ENCODE data around the gene ZFP36.
"Not testable (repeated sequence)": the region's sequence is repeated elsewhere in the genome, so short reads cannot be mapped to it uniquely, and the experiment has no call there.

The ZFP36 gene

DNA sequence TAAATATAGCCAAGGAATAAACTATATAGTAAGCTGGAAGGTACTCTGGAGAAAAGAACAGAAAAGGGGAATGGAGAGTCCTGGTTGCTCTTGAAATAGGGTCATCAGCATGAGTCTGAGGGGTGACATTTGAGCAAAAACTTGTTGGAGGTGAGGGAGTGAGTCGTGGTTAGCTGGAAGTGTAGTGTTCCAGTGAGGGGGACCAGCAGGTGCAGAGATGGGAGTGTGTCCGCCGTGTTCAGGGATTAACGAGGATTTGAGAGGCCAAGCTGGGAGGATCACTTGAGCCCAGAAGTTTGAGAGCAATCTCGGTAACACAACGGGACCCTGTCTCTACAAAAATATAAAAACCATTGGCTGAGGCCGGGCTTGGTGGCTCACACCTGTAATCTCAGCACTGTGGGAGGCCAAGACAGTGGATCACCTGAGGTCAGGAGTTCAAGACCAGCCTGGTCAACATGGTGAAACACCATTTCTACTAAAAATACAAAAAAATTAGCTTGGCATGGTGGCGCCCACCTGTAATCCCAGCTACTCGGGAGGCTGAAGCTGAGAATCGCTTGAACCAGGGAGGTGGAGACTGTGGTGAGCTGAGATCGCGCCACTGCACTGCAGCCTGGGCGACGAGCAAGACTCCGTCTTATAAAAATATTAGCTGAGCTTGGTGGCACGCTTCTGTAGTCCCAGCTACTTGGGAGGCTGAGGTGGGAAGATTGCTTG, 39.9 kb downstream of the ZFP36 start:
- no peak for DNase-seq

DNA sequence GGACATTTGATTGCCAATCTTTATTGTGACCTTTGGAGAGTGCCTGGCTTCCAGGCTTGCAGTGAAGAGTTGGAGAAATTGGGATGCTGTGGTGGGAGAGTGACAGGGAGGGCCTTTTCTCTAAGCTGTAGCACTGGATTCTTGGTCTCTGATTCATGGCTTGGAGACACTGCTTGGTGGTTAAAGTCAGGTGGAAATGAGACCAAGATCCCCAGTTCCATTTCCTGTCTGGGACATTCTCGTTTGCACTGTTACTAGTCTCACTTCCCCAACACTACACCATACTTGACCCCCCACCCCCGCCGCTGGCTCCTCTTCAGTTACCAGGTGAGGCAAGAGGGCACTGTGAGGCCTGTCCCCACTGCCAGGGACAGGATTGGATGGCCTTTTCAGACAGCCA, 41.6 kb downstream of the ZFP36 start:
- no peak for DNase-seq

DNA sequence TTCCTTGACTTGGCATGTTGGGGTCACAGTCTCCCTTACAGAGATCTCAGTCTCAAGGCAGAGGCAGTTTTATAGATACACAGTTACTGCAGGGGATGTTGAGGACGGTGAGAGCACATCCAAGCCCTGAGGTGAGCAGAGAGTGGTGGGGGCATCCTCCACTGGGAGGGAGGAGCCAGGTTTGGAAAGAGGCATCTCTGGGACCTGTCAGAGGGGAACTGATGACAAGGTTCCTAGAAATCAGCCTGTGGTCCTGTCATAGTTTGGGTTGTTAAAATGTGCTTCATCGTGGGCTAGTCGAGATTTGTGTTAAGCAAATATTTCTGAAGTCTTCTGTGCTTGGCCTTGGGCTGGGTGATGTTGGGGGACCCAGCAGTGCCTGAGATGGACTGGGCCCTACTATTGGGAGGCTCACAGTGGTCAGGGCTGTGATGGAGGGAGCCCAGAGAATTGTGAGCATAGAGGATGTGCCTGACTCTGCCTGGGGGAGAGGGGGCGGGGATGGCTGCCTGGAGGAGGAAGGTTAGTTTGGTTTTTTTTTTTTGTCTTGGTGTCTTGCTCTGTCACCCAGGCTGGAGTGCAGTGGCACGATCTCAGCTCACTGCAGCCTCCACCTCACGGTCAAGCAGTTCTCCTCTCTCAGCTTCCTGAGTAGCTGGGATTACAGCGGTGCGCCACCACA, 42.6 kb downstream of the ZFP36 start:
- DNase-seq = no peak

DNA sequence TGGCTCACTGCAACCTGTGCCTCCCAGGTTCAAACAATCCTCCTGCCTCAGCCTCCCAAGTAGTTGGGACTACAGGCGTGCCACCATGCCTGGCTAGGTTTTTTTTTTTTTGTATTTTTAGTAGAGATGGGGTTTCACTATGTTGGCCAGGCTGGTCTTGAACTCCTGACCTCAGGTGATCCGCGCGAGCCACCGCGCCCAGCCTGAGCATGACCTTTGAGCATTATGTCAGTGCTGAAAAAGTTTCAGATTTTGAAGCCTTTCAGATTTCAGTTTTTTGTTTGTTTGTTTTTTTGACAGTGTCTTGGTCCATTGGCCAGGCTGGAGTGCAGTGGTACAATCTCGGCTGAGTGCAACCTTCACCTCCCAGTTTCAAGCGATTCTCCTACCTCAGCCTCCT, 44.6 kb downstream of the ZFP36 start:
- not testable (repeated sequence) for DNase-seq
